Kidney epithelial cell (primary cell): Measurements from ENCODE around the gene PDAP1. TPM values are rescaled to one million over a fixed set of nuclear protein-coding genes. Genes with fewer than 3 reads are reported as not detected.

ENCODE experiments used
- DNase-seq: peaks from one replicate; pipeline ENCODE4 v3.0.0-alpha.2; 2010; ENCODE audit warnings: low read depth
- H3K27me3 ChIP-seq: 2 replicates; pipeline ENCODE4 v1.6.0; 2011; ENCODE audit warnings: low read length; ENCODE audit not compliant: control insufficient read depth, insufficient read depth
- H3K36me3 ChIP-seq: 2 replicates; pipeline ENCODE4 v1.5.1; 2011; ENCODE audit warnings: low read length; ENCODE audit not compliant: control insufficient read depth, insufficient read depth
- H3K4me3 ChIP-seq: 2 replicates; pipeline ENCODE4 v1.5.1; 2011; ENCODE audit warnings: low read depth, mild to moderate bottlenecking, control low read depth, low read length
- CTCF ChIP-seq: IDR thresholded peaks from 2 replicates; pipeline ENCODE4 v1.5.1; 2011; ENCODE audit warnings: mild to moderate bottlenecking, moderate library complexity, low read length, control low read depth, inconsistent platforms; ENCODE audit not compliant: insufficient read depth, poor library complexity, severe bottlenecking
- total RNA-seq: library from RNA; depleted of rRNA; stranded (reverse); fragments of >200 nt; gene quantifications from 2 replicates; pipeline ENCODE4 v1.2.3, GENCODE V29; 2015

Gene PDAP1
- total RNA-seq, 1 donor from 2014 or later = 133 TPM

GRCh38 chr7:99404235-99404976 is 4.0 kb downstream of the PDAP1 start:
- no peak for DNase-seq

DNA sequence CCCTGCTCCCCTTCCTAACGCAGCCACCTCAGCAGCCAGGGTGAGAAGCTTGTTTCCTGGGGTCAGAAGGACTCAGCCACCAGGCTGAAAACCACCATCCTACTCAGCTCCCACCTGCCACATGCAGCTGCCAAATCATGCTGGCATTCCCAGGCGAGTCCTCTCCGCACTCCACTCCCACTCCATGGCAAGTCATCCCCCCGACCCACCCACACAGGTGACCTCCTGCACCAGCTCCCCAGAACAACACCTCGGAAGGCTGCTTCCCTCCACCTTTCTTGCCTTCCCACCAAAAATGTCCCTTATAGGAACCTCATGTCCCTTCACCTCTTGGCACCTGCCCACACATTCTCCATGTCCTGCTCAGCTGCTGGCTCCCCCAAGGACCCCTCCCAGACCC is 4.6 kb downstream of the PDAP1 start:
- no peak for TF ChIP-seq CTCF
- Histone ChIP-seq H3K27me3 (no peaks in the 10 kb centered on the region), H3K4me3 (no peak overlapping the region), H3K36me3 (peaks cover 5% of the 10 kb centered on the region)
- no peak for DNase-seq

More at GRCh38 chr7:99404235-99404976, 4.0 kb downstream of the PDAP1 start:
- peaks cover 5% of the 10 kb centered on the region for H3K36me3 ChIP-seq
- no peak for TF ChIP-seq CTCF
- no peaks in the 10 kb centered on the region for H3K27me3 ChIP-seq
- H3K4me3 ChIP-seq = no peak overlapping the region

DNA sequence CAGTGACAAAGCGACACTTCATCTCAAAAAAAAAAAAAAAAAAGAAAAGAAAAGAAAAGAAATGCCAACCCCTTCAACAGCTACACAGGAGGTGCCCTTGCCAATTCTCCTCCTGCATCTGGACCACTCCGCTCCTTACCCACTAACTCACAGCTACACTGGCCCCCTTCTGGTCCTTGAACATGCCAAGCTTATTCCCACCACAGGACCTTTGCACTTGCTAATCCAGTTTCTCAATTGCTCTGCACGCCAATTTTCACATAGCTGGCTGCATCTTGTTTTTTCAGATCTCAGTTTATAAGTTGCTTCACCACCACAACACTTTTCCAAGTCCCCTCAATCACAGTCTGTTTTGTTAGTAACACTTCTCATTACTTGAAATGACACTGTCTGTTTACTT is 5.5 kb downstream of the PDAP1 start:
- no peaks in the 10 kb centered on the region for H3K27me3 ChIP-seq
- peaks cover 5% of the 10 kb centered on the region for H3K36me3 ChIP-seq
- DNase-seq = no peak
- H3K4me3 ChIP-seq = no peak overlapping the region
- TF ChIP-seq CTCF = no peak

- no peak for TF ChIP-seq CTCF
- peaks cover 10% of the 10 kb centered on the region for H3K36me3 ChIP-seq
- DNase-seq = no peak
- H3K4me3 ChIP-seq = no peak overlapping the region
- no peaks in the 10 kb centered on the region for H3K27me3 ChIP-seq
Observed at GRCh38 chr7:99399597-99399996, 8.8 kb downstream of the PDAP1 start.

GRCh38 chr7:99398891-99399445 is 9.4 kb downstream of the PDAP1 start:
- Histone ChIP-seq H3K4me3 (no peak overlapping the region), H3K27me3 (no peaks in the 10 kb centered on the region), H3K36me3 (peaks cover 10% of the 10 kb centered on the region)
- TF ChIP-seq CTCF = no peak
- no peak for DNase-seq
